Measurements from ENCODE around the gene CD300LG. TPM values are rescaled to one million over a fixed set of nuclear protein-coding genes. Genes with fewer than 3 reads are reported as not detected.
"Not testable (repeated sequence)": the region's sequence is repeated elsewhere in the genome, so short reads cannot be mapped to it uniquely, and the experiment has no call there.

The CD300LG gene
- total and polyA plus RNA-seq, 2 donors = 0.58 to 3.4 TPM

DNA sequence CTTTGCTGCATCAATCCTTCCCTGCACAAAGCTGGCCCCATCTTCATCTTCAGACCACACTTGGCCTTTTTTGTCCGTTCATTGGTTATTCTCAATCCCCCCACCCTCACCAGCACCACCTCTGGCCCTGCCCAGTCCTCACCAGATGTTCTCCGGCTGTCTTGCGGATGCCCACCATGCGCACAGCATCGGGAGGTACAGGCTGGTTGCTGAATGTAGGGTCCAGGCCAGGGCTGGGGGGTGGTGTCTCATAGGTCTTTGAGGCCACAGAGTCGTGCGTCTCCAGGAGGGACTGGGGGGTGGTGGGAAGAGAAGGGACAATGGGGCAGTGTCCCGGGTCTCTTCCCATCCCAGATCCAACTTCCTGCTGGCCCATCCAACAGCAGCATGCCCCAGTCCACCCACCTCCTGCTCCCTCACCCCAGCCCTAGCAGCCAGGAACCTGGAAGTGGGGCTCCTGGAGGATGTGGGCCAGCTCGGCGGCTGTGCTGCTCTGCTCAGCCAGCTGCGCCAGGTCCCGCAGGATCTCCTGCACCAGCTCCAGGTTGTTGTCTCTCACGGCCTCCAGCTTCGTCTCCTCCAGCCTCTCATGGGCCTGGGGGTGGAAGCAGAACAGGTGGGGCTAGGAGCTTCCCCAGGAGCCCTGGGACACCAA is 35.9 kb downstream of the CD300LG start:
- H3K4me1 ChIP-seq (ENCODE audit: insufficient read depth) = no peaks in the 10 kb centered on the region
- WGBS = 89% methylated on average over 14 of the region's 14 CpGs
- no peak for DNase-seq (ENCODE audit: extremely low spot score)
- H3K4me3 ChIP-seq (ENCODE audit: low read depth, low read length) = no peak overlapping the region
- no peak overlapping the region for H3K27ac ChIP-seq (ENCODE audit: low read depth)
- H3K36me3 ChIP-seq (ENCODE audit: insufficient read depth) = no peaks in the 10 kb centered on the region

DNA sequence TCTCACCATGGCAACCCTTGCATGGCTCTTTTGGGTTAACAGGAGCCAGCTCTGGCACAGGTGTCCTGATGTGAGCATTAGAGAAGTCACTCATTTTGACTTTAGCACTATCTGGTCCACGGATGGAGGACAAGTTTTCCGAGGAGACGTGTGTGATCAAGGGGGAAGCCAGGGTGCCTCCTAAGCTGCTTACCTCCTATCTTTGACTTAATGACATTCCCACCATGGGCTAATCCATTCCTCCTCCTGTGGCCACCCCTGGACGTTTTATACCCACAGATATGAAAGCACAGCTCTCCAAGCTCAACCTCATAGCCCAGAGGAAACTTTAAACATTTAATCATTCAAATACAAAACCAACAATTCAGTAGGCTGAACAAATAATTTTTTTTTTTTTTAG is 41.6 kb downstream of the CD300LG start:
- Histone ChIP-seq H3K4me1 (ENCODE audit: insufficient read depth) (no peaks in the 10 kb centered on the region), H3K4me3 (ENCODE audit: low read depth, low read length) (no peak overlapping the region), H3K27ac (ENCODE audit: low read depth) (no peak overlapping the region), H3K36me3 (ENCODE audit: insufficient read depth) (no peaks in the 10 kb centered on the region)
- DNase-seq (ENCODE audit: extremely low spot score) = no peak
- 83% methylated on average over 4 of the region's 4 CpGs for WGBS

DNA sequence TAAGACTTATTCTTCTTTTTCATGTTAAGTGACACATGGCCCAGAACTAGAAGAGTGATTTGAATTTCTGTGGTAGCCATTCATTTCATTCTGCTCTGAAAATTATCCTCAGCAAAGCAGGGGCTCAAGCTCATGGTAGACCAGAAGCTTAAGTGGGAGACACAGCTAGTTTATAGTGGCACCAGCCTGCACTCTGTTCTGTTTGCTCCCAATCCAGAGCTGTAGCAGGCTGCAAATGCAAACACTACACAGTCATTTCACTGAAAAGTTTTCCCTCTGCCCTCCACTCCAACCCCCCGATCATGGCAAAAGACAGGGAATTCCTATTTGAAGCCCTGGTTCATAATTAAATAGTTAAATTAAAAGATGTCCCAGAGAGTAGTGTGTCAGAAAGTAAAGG is 43.3 kb downstream of the CD300LG start:
- H3K4me1 ChIP-seq (ENCODE audit: insufficient read depth) = no peaks in the 10 kb centered on the region
- 89% methylated on average over 1 of the region's 1 CpG for WGBS
- H3K36me3 ChIP-seq (ENCODE audit: insufficient read depth) = no peaks in the 10 kb centered on the region
- DNase-seq (ENCODE audit: extremely low spot score) = no peak
- H3K27ac ChIP-seq (ENCODE audit: low read depth) = no peak overlapping the region
- no peak overlapping the region for H3K4me3 ChIP-seq (ENCODE audit: low read depth, low read length)

DNA sequence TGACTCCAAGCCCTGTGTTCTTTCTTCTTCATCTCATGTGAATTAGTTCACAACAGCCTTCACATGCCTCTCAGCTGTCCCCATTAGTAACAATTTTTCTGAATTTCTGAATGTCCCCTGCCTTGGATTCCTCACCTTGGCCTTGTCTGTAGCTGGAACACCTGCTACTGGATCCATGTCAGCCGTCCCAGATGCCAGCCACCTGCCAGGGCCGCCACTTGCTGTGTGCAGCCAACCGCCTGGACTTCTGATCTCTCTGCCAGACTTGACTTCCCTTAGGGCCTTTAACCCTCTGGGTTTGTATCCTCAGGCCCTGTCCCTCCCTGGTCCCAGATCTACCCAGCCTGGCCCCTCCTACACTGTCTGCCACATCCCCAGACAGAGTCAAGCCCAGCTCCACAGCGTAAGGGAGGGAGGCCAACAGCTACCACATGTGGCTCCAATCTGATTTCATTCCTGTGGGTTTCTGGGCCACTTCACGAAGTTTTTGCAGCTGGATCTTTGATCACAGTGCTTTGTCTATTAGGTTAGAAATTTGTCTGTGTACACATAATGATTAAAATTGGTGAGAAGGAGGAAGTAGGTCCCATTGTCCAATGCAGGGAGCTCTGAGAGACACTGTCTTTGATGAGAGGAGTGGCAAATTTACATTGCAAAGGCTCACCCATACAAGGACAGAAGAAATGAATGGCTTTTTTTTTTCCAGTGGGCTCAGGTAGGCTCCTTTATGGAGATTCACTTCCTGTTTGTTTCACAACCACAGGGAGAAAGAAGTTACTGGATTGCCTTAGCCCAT is 45.1 kb downstream of the CD300LG start:
- H3K4me3 ChIP-seq (ENCODE audit: low read depth, low read length) = no peak overlapping the region
- no peak for DNase-seq (ENCODE audit: extremely low spot score)
- H3K27ac ChIP-seq (ENCODE audit: low read depth) = no peak overlapping the region
- 87% methylated on average over 5 of the region's 5 CpGs for WGBS
- H3K4me1 ChIP-seq (ENCODE audit: insufficient read depth) = no peaks in the 10 kb centered on the region
- no peaks in the 10 kb centered on the region for H3K36me3 ChIP-seq (ENCODE audit: insufficient read depth)

DNA sequence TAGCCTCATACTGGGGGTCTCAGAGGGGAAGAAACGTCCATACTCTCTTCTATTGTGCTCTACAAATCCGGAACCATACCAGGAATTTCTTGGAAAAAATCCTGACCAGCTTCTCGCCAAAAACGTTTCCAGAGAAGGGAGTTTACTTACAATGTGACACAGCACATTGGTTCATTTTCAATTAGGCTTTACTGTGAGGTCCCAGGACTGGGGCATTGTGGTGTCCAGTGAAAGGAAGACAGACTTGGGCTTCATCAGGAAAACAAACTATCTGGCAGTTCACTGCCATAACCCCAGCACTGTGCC is 45.6 kb downstream of the CD300LG start:
- Histone ChIP-seq H3K36me3 (ENCODE audit: insufficient read depth) (no peaks in the 10 kb centered on the region), H3K27ac (ENCODE audit: low read depth) (no peak overlapping the region), H3K4me3 (ENCODE audit: low read depth, low read length) (no peak overlapping the region), H3K4me1 (ENCODE audit: insufficient read depth) (no peaks in the 10 kb centered on the region)
- WGBS = 37% methylated on average over 4 of the region's 4 CpGs
- no peak for DNase-seq (ENCODE audit: extremely low spot score)

DNA sequence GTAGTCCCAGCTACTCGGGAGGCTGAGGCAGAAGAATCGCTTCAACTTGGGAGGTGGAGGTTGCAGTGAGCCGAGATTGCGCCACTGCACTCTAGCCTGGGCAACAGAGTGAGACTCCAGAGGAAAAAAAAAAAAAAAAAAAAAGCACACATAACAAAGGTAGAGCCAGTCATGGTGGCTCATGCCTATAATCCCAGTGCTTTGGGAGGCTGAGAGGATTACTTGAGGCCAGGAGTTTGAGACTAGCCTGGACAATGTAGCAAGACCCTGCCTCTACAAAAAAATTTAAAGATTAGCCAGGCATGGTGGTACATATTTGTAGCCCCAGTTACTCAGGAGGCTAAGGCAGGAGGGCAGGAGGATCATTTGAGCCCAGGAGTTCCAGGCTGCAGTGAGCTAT is 47.5 kb downstream of the CD300LG start:
- not testable (repeated sequence) for H3K36me3 ChIP-seq (ENCODE audit: insufficient read depth); H3K4me1 ChIP-seq (ENCODE audit: insufficient read depth); H3K4me3 ChIP-seq (ENCODE audit: low read depth, low read length); H3K27ac ChIP-seq (ENCODE audit: low read depth); DNase-seq (ENCODE audit: extremely low spot score)
- 96% methylated on average over 4 of the region's 4 CpGs for WGBS

DNA sequence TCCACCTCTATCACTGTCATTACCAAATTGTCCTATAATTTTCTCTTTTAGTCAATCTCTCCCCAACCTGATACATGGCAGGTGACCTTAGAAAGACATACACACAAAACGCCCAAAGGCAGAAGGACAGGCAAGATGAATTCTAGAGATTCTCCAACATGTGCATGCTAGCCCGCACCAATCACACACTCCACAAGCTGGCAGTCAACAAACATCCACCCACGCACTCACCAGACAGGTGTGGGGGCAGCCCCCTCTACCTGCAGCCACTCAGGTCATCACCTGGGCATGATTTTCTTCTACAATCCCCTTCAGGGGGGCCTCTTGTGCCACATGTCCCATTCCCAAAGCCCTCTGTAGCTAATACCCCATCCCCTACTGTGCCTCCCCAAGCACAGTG is 50.9 kb downstream of the CD300LG start:
- 86% methylated on average over 3 of the region's 3 CpGs for WGBS
- H3K36me3 ChIP-seq (ENCODE audit: insufficient read depth) = no peaks in the 10 kb centered on the region
- H3K27ac ChIP-seq (ENCODE audit: low read depth) = no peak overlapping the region
- no peak overlapping the region for H3K4me3 ChIP-seq (ENCODE audit: low read depth, low read length)
- no peak for DNase-seq (ENCODE audit: extremely low spot score)
- no peaks in the 10 kb centered on the region for H3K4me1 ChIP-seq (ENCODE audit: insufficient read depth)

DNA sequence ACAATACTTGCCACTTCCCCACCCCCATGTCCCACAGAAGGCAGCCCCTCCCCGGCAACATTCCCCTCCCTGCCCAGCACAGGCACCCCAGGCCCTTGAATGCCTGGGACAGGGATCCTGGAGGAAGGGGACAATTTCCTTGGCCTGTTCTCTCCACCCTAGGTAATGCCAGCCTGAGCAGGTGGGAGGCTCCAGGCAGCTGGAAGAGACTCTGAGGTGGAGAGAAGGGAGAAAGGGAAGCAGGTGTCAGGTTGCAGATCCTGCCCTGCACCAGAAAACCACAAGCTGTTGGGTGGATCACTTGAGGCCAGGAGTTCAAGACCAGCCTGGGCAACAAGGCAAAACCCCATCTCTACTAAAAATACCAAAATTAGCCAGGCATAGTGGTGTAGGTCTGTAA is 51.5 kb downstream of the CD300LG start:
- no peak for DNase-seq (ENCODE audit: extremely low spot score)
- H3K27ac ChIP-seq (ENCODE audit: low read depth) = no peak overlapping the region

DNA sequence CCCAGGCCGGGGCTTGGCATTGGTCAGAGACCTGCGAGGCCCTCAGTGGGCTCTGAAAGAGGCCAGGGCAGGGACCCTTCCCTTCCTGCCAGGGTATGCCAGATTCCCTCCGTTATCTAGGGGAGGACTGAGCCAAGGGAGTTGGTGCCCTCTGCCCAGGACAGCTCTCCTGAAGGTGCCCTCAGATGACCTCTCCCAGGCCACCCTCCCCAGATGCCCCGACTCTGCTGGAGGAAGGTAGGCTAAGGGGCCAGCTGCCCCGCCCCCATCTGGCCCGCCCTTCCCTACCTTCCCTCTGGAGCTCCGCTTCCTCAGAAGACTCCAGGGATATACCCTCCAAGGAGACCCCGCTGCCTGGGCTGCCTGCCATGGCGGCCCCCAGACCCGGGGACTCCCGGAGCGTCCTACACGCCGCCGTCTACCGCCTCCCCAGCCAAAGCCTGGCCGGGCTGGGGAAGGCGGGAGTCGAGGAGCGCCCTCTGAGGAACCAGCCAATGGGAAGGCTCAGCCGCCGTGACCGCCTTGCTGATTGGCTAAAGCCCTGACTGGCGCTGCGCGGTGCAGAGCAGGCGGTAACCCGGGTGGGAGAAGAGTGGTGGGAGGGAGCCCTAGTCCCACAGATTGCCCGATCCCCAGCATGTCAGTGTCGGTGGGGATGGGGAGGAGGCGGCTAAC is 53.3 kb downstream of the CD300LG start:
- H3K36me3 ChIP-seq (ENCODE audit: insufficient read depth) = no peaks in the 10 kb centered on the region

More for the DNA sequence above, 51.5 kb downstream of the CD300LG start:
- H3K4me3 ChIP-seq (ENCODE audit: low read depth, low read length) = no peak overlapping the region
- no peaks in the 10 kb centered on the region for H3K4me1 ChIP-seq (ENCODE audit: insufficient read depth)
- no peaks in the 10 kb centered on the region for H3K36me3 ChIP-seq (ENCODE audit: insufficient read depth)
- 60% methylated on average over 1 of the region's 1 CpG for WGBS

DNA sequence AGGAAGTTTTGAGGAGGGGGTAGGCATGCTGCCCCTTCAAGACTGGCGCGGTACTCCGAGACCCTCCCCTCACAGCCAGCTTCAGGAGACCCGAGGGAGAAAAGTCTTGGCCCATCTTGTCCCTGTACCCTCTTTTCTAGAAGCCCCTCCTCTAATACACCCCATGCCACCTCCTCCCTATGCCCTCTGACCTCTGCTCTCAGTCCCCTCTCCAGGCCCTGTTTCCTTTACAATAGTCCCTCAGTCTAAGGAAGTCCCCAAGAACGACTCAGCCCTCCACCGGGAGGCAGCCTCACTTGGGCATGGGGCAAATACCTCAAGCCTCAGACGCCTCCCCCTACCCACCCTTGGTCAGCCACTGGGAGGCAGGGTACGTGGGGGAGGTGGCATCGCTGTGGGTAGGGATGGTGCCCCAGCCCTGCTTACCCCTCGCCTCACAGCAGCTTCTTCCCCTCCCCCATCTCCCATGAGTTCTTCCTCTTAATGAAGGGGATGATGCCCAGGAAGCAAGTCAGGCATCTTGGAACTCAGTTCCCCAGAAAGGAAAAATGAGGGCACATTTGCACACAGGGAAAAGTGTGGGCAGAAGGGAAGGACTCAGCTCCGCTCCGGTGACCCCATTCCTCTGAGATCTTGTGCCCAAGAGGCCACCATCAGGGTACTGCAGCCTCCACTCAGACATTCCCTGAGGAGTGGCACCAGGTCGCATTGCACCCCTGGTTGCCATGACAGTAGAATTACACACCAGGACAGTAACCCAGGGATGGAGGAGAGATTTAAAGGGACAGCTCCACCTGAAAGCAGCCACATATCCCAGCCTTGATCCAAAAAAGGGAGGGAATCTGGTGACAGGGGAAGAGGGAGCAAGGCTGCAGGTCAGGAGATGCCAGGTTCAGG is 54.1 kb downstream of the CD300LG start:
- H3K36me3 ChIP-seq (ENCODE audit: insufficient read depth) = no peaks in the 10 kb centered on the region
- WGBS = 33% methylated on average over 13 of the region's 13 CpGs
- H3K4me1 ChIP-seq (ENCODE audit: insufficient read depth) = no peaks in the 10 kb centered on the region
- no peak for DNase-seq (ENCODE audit: extremely low spot score)
- H3K4me3 ChIP-seq (ENCODE audit: low read depth, low read length) = peak overlapping the region; percentile 5
- no peak overlapping the region for H3K27ac ChIP-seq (ENCODE audit: low read depth)

More for the DNA sequence above, 53.3 kb downstream of the CD300LG start:
- WGBS = 2% methylated on average over 31 of the region's 31 CpGs
- Histone ChIP-seq H3K4me1 (ENCODE audit: insufficient read depth) (no peaks in the 10 kb centered on the region), H3K4me3 (ENCODE audit: low read depth, low read length) (peak overlapping the region; percentile 5), H3K27ac (ENCODE audit: low read depth) (no peak overlapping the region)
- peak; percentile 63 for DNase-seq (ENCODE audit: extremely low spot score)

DNA sequence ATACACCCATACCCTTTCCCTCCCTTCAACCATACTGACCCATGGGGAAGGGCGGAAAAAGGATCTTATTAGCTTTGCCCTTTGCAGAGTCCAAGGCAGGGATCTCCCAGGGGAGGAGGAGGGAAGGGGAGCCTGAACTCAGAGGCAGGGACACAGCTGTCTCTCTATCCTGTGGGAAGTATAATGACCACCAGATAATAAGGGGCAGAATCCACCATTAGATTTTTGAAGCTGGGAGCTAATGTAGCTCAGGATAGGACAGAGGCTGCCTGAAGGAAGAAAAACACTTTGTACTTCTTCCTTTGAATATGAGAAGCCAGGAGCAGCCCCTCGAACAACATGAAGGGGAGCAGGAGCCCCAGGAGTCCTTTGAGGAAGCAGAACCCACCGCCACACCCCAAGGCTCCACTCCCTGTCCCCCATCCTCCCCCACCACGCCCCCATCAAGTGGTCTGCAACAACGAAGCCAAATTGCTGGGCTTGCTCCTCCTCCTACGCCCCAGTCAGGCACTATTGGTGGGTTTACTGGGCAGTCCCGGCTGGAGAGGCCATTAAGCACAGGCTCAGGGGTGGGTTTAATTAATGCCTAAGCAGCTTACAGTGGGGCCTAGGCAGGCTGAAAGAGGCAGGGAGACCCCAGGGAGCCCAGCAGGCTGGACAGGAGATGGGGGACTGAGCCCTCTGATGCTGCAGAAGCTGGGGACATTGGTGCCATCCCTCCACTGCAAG is 55.0 kb downstream of the CD300LG start:
- Histone ChIP-seq H3K27ac (ENCODE audit: low read depth) (no peak overlapping the region), H3K36me3 (ENCODE audit: insufficient read depth) (no peaks in the 10 kb centered on the region), H3K4me1 (ENCODE audit: insufficient read depth) (no peaks in the 10 kb centered on the region), H3K4me3 (ENCODE audit: low read depth, low read length) (no peak overlapping the region)
- WGBS = 59% methylated on average over 7 of the region's 7 CpGs
- DNase-seq (ENCODE audit: extremely low spot score) = no peak

DNA sequence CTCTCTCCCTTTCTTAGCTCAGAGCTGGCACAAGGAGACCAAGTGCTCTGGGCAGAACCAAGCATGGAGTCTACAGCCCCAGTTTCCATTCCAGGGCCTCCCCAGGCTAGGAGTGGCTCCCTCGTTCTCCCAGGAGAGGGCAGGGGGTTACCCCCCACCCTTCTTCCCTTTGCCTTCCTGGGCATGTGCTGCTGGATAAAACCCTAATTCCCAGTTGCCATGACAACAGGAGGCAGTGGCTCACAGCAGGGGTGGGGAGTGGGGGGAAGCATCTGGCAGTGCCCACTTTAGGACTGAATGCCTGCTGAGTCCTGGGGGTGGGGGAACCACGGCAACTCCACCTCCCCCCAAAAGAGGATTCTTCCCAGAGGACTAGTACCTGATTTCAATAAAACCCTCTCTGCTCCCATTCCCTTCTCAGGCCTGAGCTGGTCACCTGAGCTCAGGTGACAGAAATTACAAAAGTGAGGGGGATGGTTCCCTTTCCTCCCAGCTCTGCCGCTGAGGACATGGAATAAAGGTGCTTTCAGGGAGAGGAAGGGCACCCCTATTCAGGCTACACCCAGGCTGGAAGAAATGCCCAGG is 58.5 kb downstream of the CD300LG start:
- Histone ChIP-seq H3K4me1 (ENCODE audit: insufficient read depth) (no peaks in the 10 kb centered on the region), H3K4me3 (ENCODE audit: low read depth, low read length) (no peak overlapping the region), H3K27ac (ENCODE audit: low read depth) (no peak overlapping the region), H3K36me3 (ENCODE audit: insufficient read depth) (no peaks in the 10 kb centered on the region)
- DNase-seq (ENCODE audit: extremely low spot score) = no peak
- WGBS = 27% methylated on average over 3 of the region's 3 CpGs
